ENCODE results near the gene HBS1L.
"Not testable (repeated sequence)": the region's sequence is repeated elsewhere in the genome, so short reads cannot be mapped to it uniquely, and the experiment has no call there.

The HBS1L gene

GRCh38 chr6:135073756-135074393 lies 19.3 kb upstream of the HBS1L start:
- DNase-seq = no peak

- no peak for DNase-seq
Measured at GRCh38 chr6:135073217-135073616, 18.6 kb upstream of the HBS1L start.

DNA sequence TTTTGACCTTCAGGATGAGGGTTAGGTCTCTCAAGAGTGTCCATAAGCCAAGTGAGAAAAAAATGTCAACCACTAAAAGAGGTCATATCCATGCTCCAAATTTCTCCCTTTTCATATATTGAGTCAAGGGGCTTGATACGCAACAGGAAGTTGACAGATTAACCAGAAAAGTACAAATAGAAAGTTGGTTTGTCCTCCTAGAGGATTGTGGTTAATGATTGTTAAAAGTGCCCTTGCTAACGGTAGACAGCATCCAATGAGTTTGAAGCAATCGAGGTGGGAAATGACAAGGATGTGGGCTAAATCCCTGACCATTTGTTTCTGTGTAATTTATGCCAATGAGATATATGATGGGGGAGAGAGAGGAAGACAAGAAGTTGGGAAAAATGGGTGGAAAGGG lies 18.1 kb upstream of the HBS1L start:
- DNase-seq = no peak

GRCh38 chr6:135071541-135071940 lies 16.9 kb upstream of the HBS1L start:
- DNase-seq = no peak

- no peak for DNase-seq
Measured at GRCh38 chr6:135067911-135068310, 13.3 kb upstream of the HBS1L start.

- no peak for DNase-seq
Measured at GRCh38 chr6:135066806-135067205, 12.2 kb upstream of the HBS1L start.

DNA sequence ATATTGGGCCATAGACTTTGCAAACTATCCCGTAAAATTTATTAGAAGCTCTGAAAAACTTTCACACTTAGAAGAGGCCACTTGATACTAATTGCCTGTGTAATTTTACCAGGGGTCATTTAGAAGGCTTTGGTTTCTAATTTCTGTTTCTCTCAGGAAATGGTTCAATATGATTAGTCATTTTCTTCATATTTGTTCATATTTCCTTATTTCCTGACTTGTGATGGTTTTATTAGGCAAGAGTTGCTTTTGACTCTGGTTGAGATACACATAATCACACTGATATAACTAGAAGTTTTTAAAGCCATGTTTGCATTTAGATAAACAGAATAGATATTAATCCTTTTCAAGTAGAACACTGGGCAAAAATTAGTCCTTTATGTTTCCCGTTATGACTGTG lies 11.8 kb upstream of the HBS1L start:
- no peak for DNase-seq

DNA sequence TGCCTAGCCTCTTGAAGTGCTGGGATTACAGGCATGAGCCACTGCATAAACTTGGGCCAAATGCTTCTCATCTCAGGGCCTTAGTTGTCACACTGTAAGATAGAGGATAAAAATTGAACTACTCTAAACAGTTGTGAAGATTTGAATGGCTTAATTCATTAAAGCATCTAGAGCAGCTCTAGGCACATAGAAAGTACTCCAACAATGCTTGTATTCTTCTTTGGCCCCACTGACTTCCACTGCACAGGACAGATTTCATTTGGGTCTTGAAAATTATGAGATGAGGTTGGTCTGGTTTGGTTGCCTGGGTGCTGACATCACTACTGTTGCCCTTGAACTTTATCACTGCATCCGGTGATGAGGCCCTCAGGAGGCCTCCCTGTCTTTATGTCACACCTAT lies 10.0 kb upstream of the HBS1L start:
- DNase-seq = no peak

DNA sequence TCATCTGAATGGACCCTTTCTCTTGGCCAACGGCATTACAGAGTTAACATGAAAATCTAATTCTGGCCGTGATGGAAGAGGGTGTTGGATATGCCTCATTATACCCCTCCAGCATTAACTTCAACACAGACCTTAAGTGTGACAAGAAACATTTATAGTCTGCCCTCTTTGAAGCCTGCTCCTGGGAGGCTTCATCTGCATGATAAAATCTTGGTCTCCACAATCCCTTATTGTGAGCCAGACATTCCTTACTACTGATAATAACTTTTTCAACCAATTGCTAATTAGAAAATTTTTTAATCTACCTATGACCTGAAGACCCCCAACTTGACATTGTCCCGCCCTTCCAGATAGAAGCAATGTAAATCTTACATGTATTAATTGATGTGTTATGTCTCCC lies 9.3 kb upstream of the HBS1L start:
- DNase-seq = no peak

DNA sequence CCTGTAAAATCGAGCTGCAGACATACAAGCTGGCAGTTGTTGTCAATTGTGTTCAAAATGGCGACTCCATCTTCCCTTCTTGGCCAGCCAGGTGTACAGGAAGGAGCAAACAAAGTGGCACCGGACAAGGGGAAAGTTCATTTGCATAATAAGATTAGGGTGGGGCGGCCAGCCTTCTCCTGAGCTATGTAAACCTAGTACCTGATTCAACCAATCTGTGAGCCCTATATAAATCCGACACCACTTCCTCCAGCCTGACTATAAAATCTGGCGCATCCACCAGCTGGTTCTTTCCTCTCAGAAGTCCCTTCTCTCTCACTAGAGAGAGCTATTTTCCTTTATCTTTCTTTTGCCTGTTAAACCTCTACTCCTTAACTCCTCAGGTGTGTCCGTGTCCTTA lies 8.1 kb upstream of the HBS1L start:
- no peak for DNase-seq

DNA sequence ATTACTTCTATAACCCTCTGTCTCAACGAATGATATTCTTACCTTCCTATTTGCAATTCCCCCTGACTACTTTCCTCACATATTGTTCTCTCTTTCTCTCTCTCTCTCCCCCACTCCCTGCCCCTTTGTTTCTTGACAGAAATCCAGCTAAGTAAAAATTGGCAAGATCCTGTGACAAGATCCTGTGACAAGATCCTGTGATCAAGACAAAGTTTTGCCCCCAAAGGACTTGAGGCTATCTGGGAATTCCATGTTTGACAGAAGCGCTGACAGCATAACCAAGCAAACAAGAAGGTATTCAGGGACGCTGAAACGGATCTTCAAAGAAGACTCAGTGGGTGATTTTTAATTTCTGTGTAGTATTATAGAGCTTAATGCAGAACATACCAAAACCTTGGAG lies 5.5 kb upstream of the HBS1L start:
- no peak for DNase-seq

DNA sequence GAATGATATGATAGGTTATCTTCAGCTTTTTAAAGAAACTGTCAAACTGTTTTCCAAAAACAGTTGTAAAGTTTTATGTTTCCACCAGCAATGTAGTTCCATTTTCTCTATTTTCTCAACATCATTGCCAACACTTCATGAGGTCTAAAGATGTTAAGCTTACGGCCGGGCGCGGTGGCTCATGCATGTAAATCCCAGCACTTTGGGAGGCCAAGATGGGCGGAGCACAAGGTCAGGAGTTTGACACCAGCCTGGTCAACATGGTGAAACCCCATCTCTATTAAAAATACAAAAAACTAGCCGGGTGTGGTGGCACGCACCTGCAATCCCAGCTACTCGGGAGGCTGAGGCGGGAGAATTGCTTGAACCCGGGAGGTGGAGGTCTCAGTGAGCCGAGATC lies 3.7 kb upstream of the HBS1L start:
- not testable (repeated sequence) for DNase-seq

DNA sequence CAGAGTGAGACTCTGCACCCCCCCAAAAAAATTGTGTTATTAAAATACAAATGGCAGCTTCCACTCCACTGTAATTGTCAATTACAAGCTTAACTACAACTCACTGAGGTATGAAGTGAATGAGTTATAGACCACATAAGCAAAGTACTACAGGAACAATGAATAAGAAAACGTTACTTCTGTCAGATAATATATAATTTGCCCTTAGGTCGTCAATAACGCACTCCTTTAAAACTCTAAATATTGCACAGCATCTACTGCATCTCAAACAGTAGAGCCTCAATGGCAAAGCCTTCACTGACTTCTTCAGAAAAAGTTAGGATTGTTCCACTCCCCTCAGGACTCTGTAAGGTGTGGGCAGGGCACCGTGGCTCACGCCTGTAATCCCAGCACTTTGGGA lies 2.0 kb upstream of the HBS1L start:
- DNase-seq = no peak

GRCh38 chr6:135054226-135054568 lies 425 bp downstream of the HBS1L start:
- DNase-seq = no peak

GRCh38 chr6:135053406-135053805 lies 1.2 kb downstream of the HBS1L start:
- no peak for DNase-seq

DNA sequence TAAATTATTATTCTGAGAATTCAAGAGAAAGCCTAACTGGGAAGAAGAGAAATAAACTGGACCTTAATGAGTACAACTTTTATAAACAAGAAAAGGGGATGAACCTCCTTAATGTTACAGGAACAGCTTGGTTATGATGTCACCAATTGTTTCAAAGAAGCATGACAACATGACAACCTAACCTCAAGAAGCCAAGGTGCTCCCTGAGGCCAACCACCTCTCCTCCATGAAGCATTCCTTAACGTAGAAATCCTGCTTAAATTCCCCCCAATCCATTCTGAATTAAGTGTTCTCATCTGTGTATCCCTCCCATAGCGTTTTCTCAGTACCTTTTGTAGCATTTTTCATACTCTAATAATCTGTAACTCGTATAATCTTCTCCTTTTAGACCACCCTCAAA lies 1.7 kb downstream of the HBS1L start:
- no peak for DNase-seq

DNA sequence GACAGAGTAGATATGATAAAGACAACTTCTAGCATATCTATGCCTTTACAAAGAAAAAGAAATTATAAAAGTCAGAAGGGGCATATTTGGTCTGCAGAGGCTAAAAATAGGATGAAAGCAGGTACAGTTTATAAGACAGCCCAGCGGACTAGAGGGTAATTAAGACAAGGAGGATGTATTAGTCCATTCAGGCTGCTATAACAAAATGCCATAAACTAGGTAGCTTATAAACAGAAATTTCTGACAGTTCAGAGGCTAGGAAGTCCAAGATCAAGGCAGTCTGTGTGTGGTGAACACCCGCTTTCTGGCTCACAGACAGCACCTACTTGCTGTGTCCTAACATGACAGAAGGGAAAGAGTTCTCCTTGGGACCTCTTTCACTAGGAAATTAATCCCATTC lies 5.7 kb downstream of the HBS1L start:
- DNase-seq = no peak

GRCh38 chr6:135047336-135047735 lies 7.3 kb downstream of the HBS1L start:
- DNase-seq = no peak

DNA sequence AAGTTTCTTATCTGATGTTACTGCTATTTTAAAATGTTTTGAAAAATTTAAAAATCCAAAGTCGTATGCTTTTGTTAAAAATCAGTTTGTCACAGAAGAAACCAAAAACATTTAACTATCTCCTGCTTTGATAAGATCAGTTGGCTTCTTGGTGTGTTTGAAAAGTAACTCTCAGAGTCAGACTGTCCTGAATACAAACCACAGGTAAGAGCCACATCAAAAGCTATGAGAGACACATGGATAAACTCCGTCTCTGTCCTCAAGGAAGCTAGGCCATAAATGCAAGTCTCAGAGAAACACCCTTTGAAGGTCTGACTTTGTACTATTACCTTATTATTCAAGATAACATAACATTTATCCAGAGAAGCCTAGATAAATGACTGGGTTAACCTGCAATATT lies 7.7 kb downstream of the HBS1L start:
- no peak for DNase-seq

- no peak for DNase-seq
Measured at GRCh38 chr6:135044639-135045038, 10.0 kb downstream of the HBS1L start.

DNA sequence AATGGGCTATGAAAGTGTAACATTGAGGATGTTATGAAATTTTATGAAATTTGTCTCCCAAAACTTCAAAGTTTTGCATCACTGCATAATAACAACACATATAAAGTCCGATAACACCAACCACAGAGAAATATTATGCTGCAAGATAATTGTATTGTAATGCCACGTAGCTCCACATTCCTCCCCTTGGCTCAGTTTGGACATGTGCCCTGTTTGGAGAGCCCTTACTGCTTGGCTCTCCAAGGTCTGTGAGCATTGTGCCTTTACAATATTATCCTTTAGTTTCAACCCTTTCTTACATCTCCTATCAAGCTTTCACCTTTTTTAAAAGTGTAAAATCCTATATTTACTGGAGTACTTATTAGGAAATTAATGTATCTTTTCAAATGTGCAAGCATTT lies 10.8 kb downstream of the HBS1L start:
- DNase-seq = no peak

DNA sequence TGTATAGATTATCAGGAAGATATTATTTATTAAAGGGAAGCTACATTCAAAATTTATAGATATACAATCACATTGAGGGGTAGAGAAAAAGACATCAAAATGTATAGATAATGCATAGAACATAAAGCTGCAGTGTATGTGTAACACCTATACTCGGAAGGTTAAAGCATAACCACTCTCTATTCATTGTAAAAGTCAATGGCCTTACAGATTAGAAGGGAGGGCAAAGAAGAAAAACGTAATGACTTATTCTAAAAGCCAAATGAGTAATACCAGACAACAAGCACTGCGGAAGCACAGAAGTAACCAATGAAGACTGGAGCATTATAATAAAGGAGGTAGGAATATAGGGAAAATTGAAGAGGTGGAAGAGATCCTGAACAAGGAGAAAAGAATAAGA lies 11.3 kb downstream of the HBS1L start:
- DNase-seq = no peak

GRCh38 chr6:135038335-135038734 lies 16.3 kb downstream of the HBS1L start:
- no peak for DNase-seq

GRCh38 chr6:135037541-135037940 lies 17.1 kb downstream of the HBS1L start:
- no peak for DNase-seq

DNA sequence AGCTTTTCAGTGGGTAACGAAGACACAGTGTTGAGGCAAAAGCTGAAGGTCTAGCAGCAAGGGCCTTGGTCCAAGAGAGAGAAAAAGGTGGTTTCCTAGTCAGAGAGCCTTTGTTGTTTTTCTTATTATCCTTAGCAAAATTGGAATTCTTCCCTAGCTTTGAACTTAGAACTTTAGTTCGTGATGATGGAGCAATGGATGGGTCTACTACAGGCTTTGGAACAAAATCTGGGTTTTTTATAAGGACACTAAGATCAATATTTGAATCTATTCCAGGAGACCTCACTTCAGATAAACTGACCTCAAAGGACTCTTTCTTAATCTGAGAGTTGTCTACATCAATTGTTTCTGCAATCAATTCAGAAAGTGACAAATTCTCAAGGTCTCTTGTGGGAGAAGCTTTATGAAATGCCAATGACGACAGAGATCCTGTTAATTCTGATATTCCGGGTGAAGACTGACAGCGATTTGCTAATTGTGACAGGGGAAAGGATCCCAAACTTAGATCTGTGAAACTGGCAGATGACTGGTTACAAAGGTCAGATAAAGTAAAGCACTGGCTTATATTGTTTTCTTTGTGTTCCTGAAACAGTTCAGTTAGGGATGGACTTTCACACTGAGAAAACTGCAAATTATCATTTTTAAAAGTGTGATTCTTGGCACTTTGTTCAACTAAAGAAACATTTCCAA lies 17.7 kb downstream of the HBS1L start:
- no peak for DNase-seq

All from fibroblast of skin of abdomen (primary cell).